ENCODE measurements around the gene GZMH. TPM values are rescaled to one million over a fixed set of nuclear protein-coding genes. Genes with fewer than 3 reads are reported as not detected.
"Not testable (repeated sequence)": the region's sequence is repeated elsewhere in the genome, so short reads cannot be mapped to it uniquely, and the experiment has no call there.

GZMH gene
- total RNA-seq, 1 experiment from 2014 or later, result not detected

- Histone ChIP-seq H3K4me2 (peak overlapping the region; percentile 69), H3K4me3 (peak overlapping the region; percentile 45; the same call in 1 of the 2 replicates), H3K36me3 (ENCODE audit: low read depth) (no peaks in the 10 kb centered on the region), H3K4me1 (replicated peaks; ENCODE audit: insufficient read depth) (peaks cover 5% of the 10 kb centered on the region), H3F3A (ENCODE audit: insufficient read depth, low read depth) (peaks cover 3% of the 10 kb centered on the region; the same call in 1 of the 2 replicates), H3K27ac (no peak overlapping the region), H3K9me2 (ENCODE audit: insufficient read depth) (no peaks in the 10 kb centered on the region), H2AFZ (no peak overlapping the region), H3K27me3 (ENCODE audit: insufficient read depth, low read depth) (no peaks in the 10 kb centered on the region), H3K79me2 (ENCODE audit: low read depth) (no peaks in the 10 kb centered on the region), H4K20me1 (ENCODE audit: insufficient read depth) (no peaks in the 10 kb centered on the region), H3K9me3 (ENCODE audit: insufficient read depth, low read depth) (no peaks in the 10 kb centered on the region)
- no TSS peak for BruUV-seq (replicated peaks)
- CTCF ChIA-PET, result no interaction called here
- no peak for DNase-seq
- TF ChIP-seq CTCF (conservative IDR thresholded peaks at IDR 0.05) (no peak), EZH2 (IDR thresholded peaks at IDR 0.05; ENCODE audit: low read depth) (no peak)
- POLR2A ChIA-PET (ENCODE audit: unreplicated experiment), result no interaction called here
- intact Hi-C loops (cut with micrococcal nuclease; ENCODE audit: unreplicated experiment), result no loop called here
These were observed 12.1 kb downstream of the GZMH start for GRCh38 chr14:24597403-24597802.

GRCh38 chr14:24595073-24595808 lies 14.2 kb downstream of the GZMH start:
- Histone ChIP-seq H3K4me3 (peak overlapping the region; percentile 45; the same call in 1 of the 2 replicates), H3K27me3 (ENCODE audit: insufficient read depth, low read depth) (no peaks in the 10 kb centered on the region), H3K36me3 (ENCODE audit: low read depth) (no peaks in the 10 kb centered on the region), H3K9me2 (ENCODE audit: insufficient read depth) (no peaks in the 10 kb centered on the region), H3K79me2 (ENCODE audit: low read depth) (no peaks in the 10 kb centered on the region), H4K20me1 (ENCODE audit: insufficient read depth) (no peaks in the 10 kb centered on the region), H3K27ac (peak overlapping the region; percentile 84), H3K4me1 (replicated peaks; ENCODE audit: insufficient read depth) (peaks cover 5% of the 10 kb centered on the region), H2AFZ (peak overlapping the region; percentile 36), H3K4me2 (peak overlapping the region; percentile 69), H3F3A (ENCODE audit: insufficient read depth, low read depth) (peaks cover 3% of the 10 kb centered on the region; the same call in 1 of the 2 replicates), H3K9me3 (ENCODE audit: insufficient read depth, low read depth) (no peaks in the 10 kb centered on the region)
- no TSS peak for BruUV-seq (replicated peaks)
- TF ChIP-seq EZH2 (IDR thresholded peaks at IDR 0.05; ENCODE audit: low read depth), result no peak
- TF ChIP-seq CTCF (conservative IDR thresholded peaks at IDR 0.05), result no peak
- DNase-seq, result peak in 1 of 2 experiments; percentile 56
- ChIA-PET POLR2A (ENCODE audit: unreplicated experiment) (no interaction called here), CTCF (no interaction called here)
- intact Hi-C loops (cut with micrococcal nuclease; ENCODE audit: unreplicated experiment), result no loop called here

GRCh38 chr14:24591004-24591403 lies 18.5 kb downstream of the GZMH start:
- H3K79me2 ChIP-seq (ENCODE audit: low read depth); intact Hi-C loops (cut with micrococcal nuclease; ENCODE audit: unreplicated experiment); H3F3A ChIP-seq (ENCODE audit: insufficient read depth, low read depth); CTCF ChIA-PET; H2AFZ ChIP-seq; H3K9me2 ChIP-seq (ENCODE audit: insufficient read depth); H3K27ac ChIP-seq; H3K27me3 ChIP-seq (ENCODE audit: insufficient read depth, low read depth); BruUV-seq (replicated peaks); H3K9me3 ChIP-seq (ENCODE audit: insufficient read depth, low read depth); H3K4me2 ChIP-seq; H3K36me3 ChIP-seq (ENCODE audit: low read depth); H3K4me1 ChIP-seq (replicated peaks; ENCODE audit: insufficient read depth); H3K4me3 ChIP-seq; DNase-seq; POLR2A ChIA-PET (ENCODE audit: unreplicated experiment); H4K20me1 ChIP-seq (ENCODE audit: insufficient read depth): not testable (repeated sequence)

GRCh38 chr14:24584402-24584801 lies 25.1 kb downstream of the GZMH start:
- BruUV-seq (replicated peaks); H3K4me3 ChIP-seq; POLR2A ChIA-PET (ENCODE audit: unreplicated experiment); H3K4me1 ChIP-seq (replicated peaks; ENCODE audit: insufficient read depth); H3F3A ChIP-seq (ENCODE audit: insufficient read depth, low read depth); H4K20me1 ChIP-seq (ENCODE audit: insufficient read depth); H3K36me3 ChIP-seq (ENCODE audit: low read depth); H3K4me2 ChIP-seq; H3K27ac ChIP-seq; H3K9me2 ChIP-seq (ENCODE audit: insufficient read depth); CTCF ChIA-PET; H3K79me2 ChIP-seq (ENCODE audit: low read depth); H2AFZ ChIP-seq; H3K27me3 ChIP-seq (ENCODE audit: insufficient read depth, low read depth); intact Hi-C loops (cut with micrococcal nuclease; ENCODE audit: unreplicated experiment); H3K9me3 ChIP-seq (ENCODE audit: insufficient read depth, low read depth); DNase-seq: not testable (repeated sequence)
